OCI-LY7 (cell line): ENCODE results near the gene ST6GALNAC2. TPM values are rescaled to one million over a fixed set of nuclear protein-coding genes. Genes with fewer than 3 reads are reported as not detected.

Experiments used
- BruUV-seq: library from RNA; stranded (reverse); fragments of 400-500 nt; replicated peaks from 2 replicates; lab custom pipeline; 2021; lab: Mats Ljungman, UMichigan
- CTCF ChIA-PET: fragments of 300-600 bp; sonication (Branson Sonifier 250); formaldehyde crosslinking; loops from one replicate; lab custom pipeline; 2022; ENCODE audit warnings: antibody characterized with exemption; ENCODE audit not compliant: unreplicated experiment; lab: Charles Lee
- POLR2A ChIA-PET: fragments of 300-600 bp; sonication (Branson Sonifier 250); formaldehyde crosslinking; loops from one replicate; lab custom pipeline; 2022; ENCODE audit warnings: antibody characterized with exemption; lab: Charles Lee
- DNase-seq: peaks from one replicate; pipeline ENCODE4 v3.0.0-alpha.2; 2015; ENCODE audit warnings: low spot score
- H2AFZ ChIP-seq: fragments of 200-600 bp; sonication (generic), shearing (Covaris generic); 2 replicates; pipeline ENCODE4 v1.6.1; 2014; ENCODE audit warnings: mild to moderate bottlenecking, antibody characterized with exemption, low read length, moderate library complexity
- H3K27ac ChIP-seq: fragments of 200-600 bp; sonication (generic); 2 replicates; pipeline ENCODE4 v1.5.1; 2014; ENCODE audit warnings: mixed run types, low read depth, mild to moderate bottlenecking, moderate library complexity, low read length, inconsistent platforms; ENCODE audit not compliant: poor library complexity, severe bottlenecking
- H3K36me3 ChIP-seq: fragments of 200-600 bp; sonication (generic); 2 replicates; pipeline ENCODE4 v1.6.1; 2014; ENCODE audit warnings: mild to moderate bottlenecking, antibody characterized with exemption, low read length, moderate library complexity, mixed read lengths; ENCODE audit not compliant: insufficient read depth
- H3K4me1 ChIP-seq: fragments of 200-600 bp; sonication (generic); 2 replicates; pipeline ENCODE4 v1.5.1; 2014; ENCODE audit warnings: mild to moderate bottlenecking, low read length; ENCODE audit not compliant: insufficient read depth, poor library complexity, severe bottlenecking
- H3K4me2 ChIP-seq: fragments of 200-600 bp; sonication (generic); 2 replicates; pipeline ENCODE4 v1.6.1; 2014; ENCODE audit warnings: mild to moderate bottlenecking, low read length
- H3K4me3 ChIP-seq: fragments of 200-600 bp; sonication (generic); 2 replicates; pipeline ENCODE4 v1.5.1; 2014; ENCODE audit warnings: mild to moderate bottlenecking, low read depth, low read length; ENCODE audit not compliant: poor library complexity, severe bottlenecking
- H3K79me2 ChIP-seq: fragments of 200-600 bp; sonication (generic); 2 replicates; pipeline ENCODE4 v1.6.1; 2016; ENCODE audit warnings: low read depth, mild to moderate bottlenecking, low read length, moderate library complexity, mixed read lengths; ENCODE audit not compliant: insufficient read depth
- H3K9me2 ChIP-seq: fragments of 200-600 bp; sonication (generic); 2 replicates; pipeline ENCODE4 v1.6.1; 2016; ENCODE audit warnings: mild to moderate bottlenecking, low read length, mixed read lengths; ENCODE audit not compliant: insufficient read depth
- H3K9me3 ChIP-seq: fragments of 200-600 bp; sonication (generic); 2 replicates; pipeline ENCODE4 v1.6.1; 2014; ENCODE audit warnings: mild to moderate bottlenecking, mixed run types, low read length, mixed read lengths
- H4K20me1 ChIP-seq: fragments of 200-600 bp; sonication (generic); 2 replicates; pipeline ENCODE4 v1.6.1; 2014; ENCODE audit warnings: mild to moderate bottlenecking, antibody characterized with exemption, low read length, moderate library complexity, mixed read lengths; ENCODE audit not compliant: insufficient read depth
- EZH2phosphoT487 ChIP-seq: fragments of 200-600 bp; sonication (generic); IDR thresholded peaks from 2 replicates; pipeline ENCODE4 v1.6.1; 2018; ENCODE audit warnings: low read depth, borderline replicate concordance, mild to moderate bottlenecking, mixed run types, antibody characterized with exemption, low read length, moderate library complexity, mixed read lengths
- intact Hi-C: fragments of 100-400 bp; cut with micrococcal nuclease; formaldehyde crosslinking; loops from one replicate; pipeline ENCODE4 v1.10.0; 2022; ENCODE audit not compliant: unreplicated experiment
- total RNA-seq, 2 experiments: library from RNA; depleted of rRNA in 1 of 2; stranded (reverse); fragments of >200 nt in 1 of 2; shearing (Covaris generic) in 1 of 2; gene quantifications; 2 replicates each; pipeline ENCODE4 v1.2.3, GENCODE V29; 2014 to 2022
- TF ChIP-seq, protein P1 (sequence below): fragments of 200-600 bp; sonication (generic); conservative IDR thresholded peaks from 2 replicates; pipeline ENCODE4 v1.5.1; 2014; ENCODE audit warnings: mild to moderate bottlenecking, antibody characterized with exemption, low read length, moderate library complexity, mixed read lengths

Gene ST6GALNAC2
- total RNA-seq, 2 experiments from 2014 or later: not detected

DNA sequence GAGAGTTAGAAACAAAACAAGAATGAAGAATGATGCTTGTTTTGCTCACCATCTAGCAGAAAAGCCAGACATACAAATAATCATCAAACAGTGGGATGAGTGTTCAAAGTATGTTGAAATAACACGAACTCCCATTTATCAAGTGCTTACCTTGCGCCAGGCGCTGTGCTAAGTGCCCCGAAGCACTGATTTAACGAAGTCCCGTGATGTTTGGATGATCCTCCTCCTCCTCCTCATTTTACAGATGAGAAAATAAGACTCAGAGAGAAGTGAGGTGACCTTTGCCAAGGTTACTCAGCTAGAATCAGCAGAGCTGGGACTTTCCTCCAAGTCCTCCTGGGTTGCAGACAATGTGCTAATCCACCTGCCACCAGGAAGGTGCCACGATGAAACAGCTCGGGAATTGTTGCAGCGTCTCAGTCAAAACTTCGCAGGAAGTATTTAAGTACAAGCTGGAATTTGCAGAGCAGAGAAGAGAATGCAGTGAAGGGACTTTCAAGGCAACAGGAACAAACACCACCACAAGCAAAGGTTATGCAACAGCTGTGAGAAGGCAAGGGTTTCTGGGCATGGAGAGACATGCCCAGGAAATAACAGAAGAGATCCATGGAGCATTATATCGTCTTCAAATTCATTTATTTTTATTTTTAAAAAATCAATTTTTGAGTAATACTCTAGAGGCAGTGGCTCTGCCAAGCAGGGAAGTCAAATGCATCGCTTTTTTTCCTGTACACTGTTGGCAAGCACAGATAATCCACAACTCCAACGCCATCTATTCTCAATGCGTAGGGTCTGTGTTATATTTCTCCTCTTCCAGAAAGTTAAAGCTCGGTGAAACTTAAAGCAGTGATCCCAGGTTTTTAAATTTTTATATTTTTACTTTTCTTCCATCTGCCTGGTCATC, 34.7 kb downstream of the ST6GALNAC2 start:
- CTCF ChIA-PET: interaction anchor here (0.6 kb wide), 2 partner anchors 11 to 28 kb away, joined by 3 to 4 read pairs; partner anchors contain the start of gene PRCD
- no peaks in the 10 kb centered on the region for H4K20me1 ChIP-seq
- TF ChIP-seq, protein P1, sequence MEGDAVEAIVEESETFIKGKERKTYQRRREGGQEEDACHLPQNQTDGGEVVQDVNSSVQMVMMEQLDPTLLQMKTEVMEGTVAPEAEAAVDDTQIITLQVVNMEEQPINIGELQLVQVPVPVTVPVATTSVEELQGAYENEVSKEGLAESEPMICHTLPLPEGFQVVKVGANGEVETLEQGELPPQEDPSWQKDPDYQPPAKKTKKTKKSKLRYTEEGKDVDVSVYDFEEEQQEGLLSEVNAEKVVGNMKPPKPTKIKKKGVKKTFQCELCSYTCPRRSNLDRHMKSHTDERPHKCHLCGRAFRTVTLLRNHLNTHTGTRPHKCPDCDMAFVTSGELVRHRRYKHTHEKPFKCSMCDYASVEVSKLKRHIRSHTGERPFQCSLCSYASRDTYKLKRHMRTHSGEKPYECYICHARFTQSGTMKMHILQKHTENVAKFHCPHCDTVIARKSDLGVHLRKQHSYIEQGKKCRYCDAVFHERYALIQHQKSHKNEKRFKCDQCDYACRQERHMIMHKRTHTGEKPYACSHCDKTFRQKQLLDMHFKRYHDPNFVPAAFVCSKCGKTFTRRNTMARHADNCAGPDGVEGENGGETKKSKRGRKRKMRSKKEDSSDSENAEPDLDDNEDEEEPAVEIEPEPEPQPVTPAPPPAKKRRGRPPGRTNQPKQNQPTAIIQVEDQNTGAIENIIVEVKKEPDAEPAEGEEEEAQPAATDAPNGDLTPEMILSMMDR: no peak
- no peak for TF ChIP-seq EZH2phosphoT487
- H3K9me3 ChIP-seq: no peaks in the 10 kb centered on the region
- H3K4me2 ChIP-seq: no peak overlapping the region
- no peaks in the 10 kb centered on the region for H3K9me2 ChIP-seq
- intact Hi-C loops: no loop called here
- no peak for DNase-seq
- H3K79me2 ChIP-seq: no peaks in the 10 kb centered on the region
- H3K36me3 ChIP-seq: no peaks in the 10 kb centered on the region
- no TSS peak for BruUV-seq
- POLR2A ChIA-PET: interaction anchor here (0.6 to 0.7 kb wide), 3 partner anchors 21 to 92 kb away, joined by 3 to 4 read pairs (median 3); no protein-coding TSS in a partner anchor
- no peak overlapping the region for H2AFZ ChIP-seq
- peaks cover 31% of the 10 kb centered on the region for H3K4me1 ChIP-seq
- no peak overlapping the region for H3K27ac ChIP-seq
- no peak overlapping the region for H3K4me3 ChIP-seq

DNA sequence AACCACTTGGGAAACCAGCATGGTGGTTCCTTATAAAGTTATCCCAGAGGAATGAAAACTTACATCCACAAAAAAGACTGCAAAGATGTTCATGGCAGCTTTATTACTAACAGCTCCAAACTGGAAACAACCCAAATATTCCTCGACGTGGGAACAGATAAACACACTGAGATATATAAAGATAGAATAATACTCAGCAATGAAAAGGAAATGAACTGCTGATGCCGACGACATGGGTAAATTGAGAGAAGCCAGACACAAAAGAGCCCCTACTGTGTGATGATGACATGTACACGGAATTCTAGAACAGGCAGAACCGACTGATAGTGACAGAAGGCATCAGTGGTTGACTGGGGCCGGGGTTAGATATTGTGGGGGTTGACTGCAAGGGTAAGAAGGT, 36.1 kb downstream of the ST6GALNAC2 start:
- H3K4me3 ChIP-seq: no peak overlapping the region
- TF ChIP-seq, protein P1: no peak
- no peak for TF ChIP-seq EZH2phosphoT487
- no peaks in the 10 kb centered on the region for H3K79me2 ChIP-seq
- BruUV-seq: TSS peak; percentile 67
- intact Hi-C loops: loop anchor here (5.0 kb wide), 2 partner anchors 42 to 142 kb away; no protein-coding TSS in a partner anchor
- H3K36me3 ChIP-seq: no peaks in the 10 kb centered on the region
- H3K9me2 ChIP-seq: no peaks in the 10 kb centered on the region
- CTCF ChIA-PET: no interaction called here
- H4K20me1 ChIP-seq: no peaks in the 10 kb centered on the region
- H3K27ac ChIP-seq: no peak overlapping the region
- no peaks in the 10 kb centered on the region for H3K9me3 ChIP-seq
- POLR2A ChIA-PET: interaction anchor here (0.5 to 1.1 kb wide), 2 partner anchors 21 to 163 kb away, joined by 4 to 6 read pairs; no protein-coding TSS in a partner anchor
- H3K4me2 ChIP-seq: no peak overlapping the region
- peaks cover 31% of the 10 kb centered on the region for H3K4me1 ChIP-seq
- no peak for DNase-seq
- no peak overlapping the region for H2AFZ ChIP-seq
